Fibroblast of lung (primary cell): ENCODE measurements around the gene LMF1. TPM values are rescaled to one million over a fixed set of nuclear protein-coding genes. Genes with fewer than 3 reads are reported as not detected.

Source experiments
- DNase-seq, 2 donors: peaks; one replicate each; pipeline versions ENCODE4 v3.0.0 to v3.0.0-alpha.2; 2010; ENCODE audit warnings: low read depth in 2 of 2
- H2AFZ ChIP-seq: 2 replicates; pipeline ENCODE4 v1.5.1; 2012; ENCODE audit warnings: low read length, control low read depth, inconsistent platforms
- H3K27ac ChIP-seq: 2 replicates; pipeline ENCODE4 v1.5.1; 2011; ENCODE audit warnings: low read length, control low read depth; ENCODE audit not compliant: insufficient read depth
- H3K27me3 ChIP-seq: 2 replicates; pipeline ENCODE4 v1.5.1; 2011; ENCODE audit warnings: mild to moderate bottlenecking, low read length; ENCODE audit not compliant: control insufficient read depth, insufficient read depth
- H3K36me3 ChIP-seq: 2 replicates; pipeline ENCODE4 v1.5.1; 2011; ENCODE audit warnings: low read length; ENCODE audit not compliant: control insufficient read depth, insufficient read depth
- H3K4me1 ChIP-seq: 2 replicates; pipeline ENCODE4 v1.5.1; 2011; ENCODE audit warnings: low read length; ENCODE audit not compliant: control insufficient read depth, insufficient read depth; ENCODE audit errors: extremely low read depth
- H3K4me2 ChIP-seq: 2 replicates; pipeline ENCODE4 v1.5.1; 2011; ENCODE audit warnings: low read length, control low read depth; ENCODE audit not compliant: insufficient read depth; ENCODE audit errors: extremely low read depth
- H3K4me3 ChIP-seq, 4 experiments: fragments of 200-600 bp in 1 of 4; sonication (generic) in 1 of 4; replicated peaks in 1 of 4; 2 replicates each; pipeline ENCODE4 v1.5.1; 2011 to 2016; ENCODE audit warnings: low read length in 4 of 4, low read depth in 3 of 4, mild to moderate bottlenecking in 3 of 4, control low read depth in 2 of 4, inconsistent platforms in 1 of 4, mixed read lengths in 1 of 4; ENCODE audit not compliant: insufficient read depth in 1 of 4; ENCODE audit errors: control extremely low read depth in 1 of 4
- H3K79me2 ChIP-seq: 2 replicates; pipeline ENCODE4 v1.5.1; 2012; ENCODE audit warnings: mild to moderate bottlenecking, low read length, inconsistent platforms; ENCODE audit not compliant: control insufficient read depth, insufficient read depth
- H3K9ac ChIP-seq: 2 replicates; pipeline ENCODE4 v1.5.1; 2011; ENCODE audit warnings: mild to moderate bottlenecking, low read length, control low read depth; ENCODE audit not compliant: insufficient read depth
- H3K9me3 ChIP-seq: 2 replicates; pipeline ENCODE4 v1.5.1; 2012; ENCODE audit warnings: low read depth, low read length; ENCODE audit not compliant: control insufficient read depth, insufficient read depth
- H4K20me1 ChIP-seq: 2 replicates; pipeline ENCODE4 v1.5.1; 2011; ENCODE audit warnings: low read length; ENCODE audit not compliant: control insufficient read depth, insufficient read depth; ENCODE audit errors: extremely low read depth
- EZH2 ChIP-seq: IDR thresholded peaks from 2 replicates; pipeline ENCODE4 v1.5.1; 2012; ENCODE audit warnings: low read length, control low read depth, mild to moderate bottlenecking; ENCODE audit errors: missing control alignments
- polyA plus RNA-seq, 2 donors: library from polyadenylated mRNA; depleted of rRNA in 1 of 2; stranded (reverse) in 1 of 2; unstranded in 1 of 2; fragments of >200 nt; gene quantifications; 2 replicates each; pipeline ENCODE4 v1.2.1, GENCODE V29; 2011 to 2012; ENCODE audit warnings: missing spikeins in 1 of 2
- total RNA-seq: library from RNA; depleted of rRNA; stranded (reverse); fragments of >200 nt; gene quantifications from 2 replicates; pipeline ENCODE4 v1.2.1, GENCODE V29; 2014
- TF ChIP-seq, protein P1 (sequence below), 2 donors: IDR thresholded peaks in 1 of 2; conservative IDR thresholded peaks in 1 of 2; 1 replicate in 1 of 2; 2 replicates in 1 of 2; pipeline ENCODE4 v1.5.1; 2011 to 2012; ENCODE audit warnings: low read length in 2 of 2, control low read depth in 1 of 2, inconsistent platforms in 1 of 2, low read depth in 1 of 2, mild to moderate bottlenecking in 1 of 2

Gene LMF1
- total and polyA plus RNA-seq, 2 donors (not counting 1 experiment from before 2014, with no cell fraction given) = 12.3 to 12.6 TPM

DNA sequence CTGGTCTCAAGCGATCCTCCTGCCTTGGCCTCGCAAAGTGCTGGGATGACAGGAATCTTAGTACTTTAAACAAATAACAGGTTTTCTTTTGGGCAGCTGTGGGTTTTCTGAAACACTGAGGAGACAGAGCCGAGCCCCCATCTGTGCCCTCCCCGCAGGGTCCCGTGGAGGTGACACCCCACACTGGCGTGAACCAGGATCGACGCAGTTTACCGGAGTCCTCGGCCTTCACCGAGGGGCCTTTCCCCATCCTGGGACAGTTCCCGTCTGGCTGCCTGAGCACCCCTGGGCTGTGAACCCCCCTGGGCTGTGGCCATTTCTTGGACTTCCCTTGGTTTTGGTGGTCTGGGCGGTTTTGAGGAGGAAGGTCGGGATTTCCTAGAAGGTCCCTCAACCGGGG is 154.9 kb downstream of the LMF1 start:
- TF ChIP-seq, protein P1, sequence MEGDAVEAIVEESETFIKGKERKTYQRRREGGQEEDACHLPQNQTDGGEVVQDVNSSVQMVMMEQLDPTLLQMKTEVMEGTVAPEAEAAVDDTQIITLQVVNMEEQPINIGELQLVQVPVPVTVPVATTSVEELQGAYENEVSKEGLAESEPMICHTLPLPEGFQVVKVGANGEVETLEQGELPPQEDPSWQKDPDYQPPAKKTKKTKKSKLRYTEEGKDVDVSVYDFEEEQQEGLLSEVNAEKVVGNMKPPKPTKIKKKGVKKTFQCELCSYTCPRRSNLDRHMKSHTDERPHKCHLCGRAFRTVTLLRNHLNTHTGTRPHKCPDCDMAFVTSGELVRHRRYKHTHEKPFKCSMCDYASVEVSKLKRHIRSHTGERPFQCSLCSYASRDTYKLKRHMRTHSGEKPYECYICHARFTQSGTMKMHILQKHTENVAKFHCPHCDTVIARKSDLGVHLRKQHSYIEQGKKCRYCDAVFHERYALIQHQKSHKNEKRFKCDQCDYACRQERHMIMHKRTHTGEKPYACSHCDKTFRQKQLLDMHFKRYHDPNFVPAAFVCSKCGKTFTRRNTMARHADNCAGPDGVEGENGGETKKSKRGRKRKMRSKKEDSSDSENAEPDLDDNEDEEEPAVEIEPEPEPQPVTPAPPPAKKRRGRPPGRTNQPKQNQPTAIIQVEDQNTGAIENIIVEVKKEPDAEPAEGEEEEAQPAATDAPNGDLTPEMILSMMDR (conservative IDR thresholded peaks at IDR 0.05 in 1 of 2, IDR thresholded peaks at IDR 0.05 in 1 of 2; ENCODE audit: low read depth in 1 of 2, low read length in 2 of 2) = no peak
- TF ChIP-seq EZH2 = no peak
- H3K36me3 ChIP-seq = no peaks in the 10 kb centered on the region
- H3K4me1 ChIP-seq = no peaks in the 10 kb centered on the region
- DNase-seq = no peak
- H3K9me3 ChIP-seq = peaks cover 3% of the 10 kb centered on the region
- H3K4me3 ChIP-seq = no peak overlapping the region
- no peak overlapping the region for H3K4me2 ChIP-seq
- no peaks in the 10 kb centered on the region for H3K27me3 ChIP-seq
- H3K9ac ChIP-seq = no peak overlapping the region
- H3K79me2 ChIP-seq = no peaks in the 10 kb centered on the region
- H3K27ac ChIP-seq = no peak overlapping the region
- H2AFZ ChIP-seq = no peak overlapping the region
- no peaks in the 10 kb centered on the region for H4K20me1 ChIP-seq

DNA sequence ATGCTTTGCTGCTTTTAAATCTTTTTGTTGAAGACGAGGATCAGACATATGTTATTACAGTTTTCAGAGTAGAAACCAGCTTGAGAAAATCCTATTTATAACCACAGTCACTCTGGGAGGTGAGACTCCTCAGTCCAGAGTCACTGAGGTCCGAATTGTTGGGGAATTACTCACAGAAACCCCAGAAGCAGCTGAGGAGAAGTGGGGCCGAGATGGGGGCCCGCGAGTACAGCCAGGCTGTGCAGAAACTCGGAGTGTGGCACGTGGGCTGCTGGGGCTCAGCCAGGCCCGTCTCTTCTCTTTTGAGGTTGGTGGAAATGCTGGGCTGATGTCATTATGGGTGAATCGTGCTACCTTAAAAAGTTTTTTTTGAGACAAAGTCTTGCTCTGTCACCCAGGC is 155.8 kb downstream of the LMF1 start:
- no peak overlapping the region for H3K4me2 ChIP-seq
- H3K9me3 ChIP-seq = peaks cover 3% of the 10 kb centered on the region
- H3K4me3 ChIP-seq = no peak overlapping the region
- peak; percentile 31 to 71 for DNase-seq
- H4K20me1 ChIP-seq = no peaks in the 10 kb centered on the region
- no peak overlapping the region for H2AFZ ChIP-seq
- H3K27me3 ChIP-seq = no peaks in the 10 kb centered on the region
- no peaks in the 10 kb centered on the region for H3K4me1 ChIP-seq
- no peak overlapping the region for H3K9ac ChIP-seq
- H3K36me3 ChIP-seq = no peaks in the 10 kb centered on the region
- no peaks in the 10 kb centered on the region for H3K79me2 ChIP-seq
- TF ChIP-seq EZH2 = no peak
- TF ChIP-seq, protein P1 (conservative IDR thresholded peaks at IDR 0.05 in 1 of 2, IDR thresholded peaks at IDR 0.05 in 1 of 2; ENCODE audit: low read depth in 1 of 2, low read length in 2 of 2) = no peak
- H3K27ac ChIP-seq = no peak overlapping the region

- Histone ChIP-seq H2AFZ (no peak overlapping the region), H3K9me3 (peaks cover 3% of the 10 kb centered on the region), H3K27ac (no peak overlapping the region), H3K4me2 (no peak overlapping the region), H3K4me3 (peak overlapping the region in 1 of 4 experiments; percentile 38), H3K27me3 (no peaks in the 10 kb centered on the region), H3K36me3 (no peaks in the 10 kb centered on the region), H3K79me2 (no peaks in the 10 kb centered on the region), H4K20me1 (no peaks in the 10 kb centered on the region), H3K4me1 (no peaks in the 10 kb centered on the region), H3K9ac (no peak overlapping the region)
- no peak for DNase-seq
- TF ChIP-seq, protein P1 (conservative IDR thresholded peaks at IDR 0.05 in 1 of 2, IDR thresholded peaks at IDR 0.05 in 1 of 2; ENCODE audit: low read depth in 1 of 2, low read length in 2 of 2) = no peak
- no peak for TF ChIP-seq EZH2
These were observed 156.8 kb downstream of the LMF1 start for GRCh38 chr16:813916-814412.
